Transverse colon (tissue), 4 donors: ENCODE data around the gene GOSR1. TPM values are rescaled to one million over a fixed set of nuclear protein-coding genes. Genes with fewer than 3 reads are reported as not detected.
"Not testable (repeated sequence)": the region's sequence is repeated elsewhere in the genome, so short reads cannot be mapped to it uniquely, and the experiment has no call there.

Experiments
- DNase-seq: peaks from one replicate; pipeline ENCODE4 v3.0.0-alpha.2; 2019
- H3K27ac ChIP-seq, 4 donors: fragments of 200-600 bp; sonication (generic); 2 replicates each; pipeline ENCODE4 v1.5.1; 2016 to 2018; ENCODE audit warnings: inconsistent platforms in 4 of 4
- H3K27me3 ChIP-seq: fragments of 200-600 bp; sonication (generic); 2 replicates; pipeline ENCODE4 v1.5.1; 2017; ENCODE audit warnings: inconsistent platforms
- H3K36me3 ChIP-seq, 4 donors: fragments of 200-600 bp; sonication (generic); 2 replicates each; pipeline ENCODE4 v1.5.1; 2017 to 2019; ENCODE audit warnings: inconsistent platforms in 4 of 4
- H3K4me1 ChIP-seq, 4 donors: fragments of 200-600 bp; sonication (generic); 2 replicates each; pipeline ENCODE4 v1.5.1; 2017 to 2020; ENCODE audit warnings: inconsistent platforms in 4 of 4
- H3K4me3 ChIP-seq, 4 donors: fragments of 200-600 bp; sonication (generic); 1 replicate in 1 of 4; 2 replicates in 3 of 4; pipeline versions ENCODE4 v1.5.1 to v1.6.1; 2017 to 2019; ENCODE audit warnings: inconsistent platforms in 4 of 4
- H3K9me3 ChIP-seq, 2 donors: fragments of 200-600 bp; sonication (generic); 2 replicates each; pipeline ENCODE4 v1.5.1; 2017 to 2019; ENCODE audit warnings: inconsistent platforms in 2 of 2
- CTCF ChIP-seq, 5 experiments: fragments of 200-600 bp in 3 of 5; fragments of 450-650 bp in 2 of 5; sonication (generic) in 3 of 5; IDR thresholded peaks; 1 replicate in 2 of 5; 2 replicates in 3 of 5; pipeline ENCODE4 v1.5.1; 2016 to 2017; ENCODE audit warnings: antibody characterized with exemption in 5 of 5, inconsistent platforms in 3 of 5, mild to moderate bottlenecking in 2 of 5, moderate library complexity in 1 of 5
- EP300 ChIP-seq: sonication (generic); formaldehyde crosslinking; IDR thresholded peaks from one replicate; pipeline ENCODE4 v1.6.1; 2017; ENCODE audit warnings: antibody characterized with exemption, low read depth
- POLR2A ChIP-seq: fragments of 450-650 bp; IDR thresholded peaks from one replicate; pipeline ENCODE4 v1.6.1; 2016; ENCODE audit warnings: antibody characterized with exemption, mild to moderate bottlenecking, moderate library complexity
- POLR2AphosphoS5 ChIP-seq, 3 donors: sonication (generic); formaldehyde crosslinking; IDR thresholded peaks; one replicate each; pipeline ENCODE4 v1.6.1; 2016; ENCODE audit warnings: antibody characterized with exemption in 3 of 3
- WGBS, 2 donors: methylation state at CpG; one replicate each; pipeline ENCODE4 v1.1.5; 2018; ENCODE audit warnings: low coverage in 1 of 2; 5-methylcytosine and 5-hydroxymethylcytosine counted together
- in situ Hi-C, 4 donors: fragments of 200-750 bp; cut with MboI; loops; one replicate each; pipeline versions ENCODE4 v1.15.0 to v1.15.1; 2017; ENCODE audit warnings: low sequenced_read_pairs in 3 of 4, low pct_ligation_motif_present in 1 of 4, low pct_unique_long_range_greater_than_20kb in 1 of 4
- intact Hi-C: fragments of 100-400 bp; cut with DNase I; formaldehyde crosslinking; loops from one replicate; pipeline ENCODE4 v1.15.1; 2023; ENCODE audit warnings: low total_unique reads
- total RNA-seq, 4 donors: library from RNA; depleted of rRNA; stranded (reverse); fragments of >200 nt; gene quantifications; one replicate each; pipeline ENCODE4 v1.1.0, GENCODE V29; 2016

Gene GOSR1
- total RNA-seq, 4 donors from 2014 or later = 27.3 to 56.1 (median 42.1) TPM

- Histone ChIP-seq H3K4me1 (no peaks in the 10 kb centered on the region), H3K36me3 (no peaks in the 10 kb centered on the region), H3K27me3 (no peaks in the 10 kb centered on the region), H3K4me3 (no peak overlapping the region), H3K27ac (no peak overlapping the region), H3K9me3 (no peaks in the 10 kb centered on the region)
- WGBS, 2 donors = 82% methylated on average over 8 of the region's 8 CpGs; no CpG with 5 or more reads in 1 of the 2 donors
- intact Hi-C loops (no loop called here), in situ Hi-C loops (no loop called here)
- no peak for TF ChIP-seq CTCF (IDR thresholded peaks at IDR 0.05)
- no peak for TF ChIP-seq EP300
- no peak for TF ChIP-seq POLR2AphosphoS5 (IDR thresholded peaks at IDR 0.05)
- TF ChIP-seq POLR2A = no peak
- no peak for DNase-seq
Observed at GRCh38 chr17:30568117-30568430, 90.9 kb downstream of the GOSR1 start.

- 74 to 78% methylated on average over 5 to 12 of the region's 12 CpGs for WGBS, 2 donors
- H3K9me3 ChIP-seq, H3K4me1 ChIP-seq, H3K36me3 ChIP-seq, in situ Hi-C loops, DNase-seq, H3K27ac ChIP-seq, H3K27me3 ChIP-seq, intact Hi-C loops, H3K4me3 ChIP-seq: not testable (repeated sequence)
Observed at GRCh38 chr17:30569531-30570175, 92.4 kb downstream of the GOSR1 start.

DNA sequence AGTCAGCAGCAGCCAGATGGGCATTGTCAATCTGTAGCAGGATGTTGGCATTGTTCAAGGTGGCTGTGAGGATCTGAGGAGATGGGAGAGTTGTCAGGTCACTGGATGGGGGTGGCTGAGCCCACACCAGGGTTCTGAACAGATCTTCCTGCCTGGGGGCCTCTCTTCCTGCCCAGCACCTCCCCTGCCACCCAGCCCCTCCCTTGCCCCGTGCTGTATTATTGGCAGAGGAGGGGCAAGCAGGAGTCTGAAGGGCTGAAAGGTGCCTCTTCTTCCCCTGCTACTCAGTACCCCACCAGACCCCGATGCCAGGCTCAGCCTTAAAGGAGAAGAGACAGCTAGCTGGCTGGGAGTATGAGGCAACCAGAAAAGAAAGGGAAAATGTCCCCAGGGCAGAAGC is 93.0 kb downstream of the GOSR1 start:
- TF ChIP-seq POLR2A (no peak), POLR2AphosphoS5 (IDR thresholded peaks at IDR 0.05) (no peak), CTCF (IDR thresholded peaks at IDR 0.05) (no peak), EP300 (no peak)
- Histone ChIP-seq H3K36me3 (no peaks in the 10 kb centered on the region), H3K27me3 (no peaks in the 10 kb centered on the region), H3K27ac (no peak overlapping the region), H3K4me3 (no peak overlapping the region), H3K4me1 (no peaks in the 10 kb centered on the region), H3K9me3 (no peaks in the 10 kb centered on the region)
- intact Hi-C loops = no loop called here
- in situ Hi-C loops = no loop called here
- 8% methylated on average over 2 of the region's 2 CpGs; no CpG with 5 or more reads in 1 of the 2 donors for WGBS, 2 donors
- DNase-seq = no peak

- 62% methylated on average over 9 of the region's 9 CpGs; no CpG with 5 or more reads in 1 of the 2 donors for WGBS, 2 donors
- no peak for TF ChIP-seq POLR2A
- no peak for TF ChIP-seq POLR2AphosphoS5 (IDR thresholded peaks at IDR 0.05)
- no peak for TF ChIP-seq CTCF (IDR thresholded peaks at IDR 0.05)
- TF ChIP-seq EP300 = no peak
- in situ Hi-C loops (no loop called here), intact Hi-C loops (no loop called here)
- no peaks in the 10 kb centered on the region for H3K27me3 ChIP-seq
- H3K9me3 ChIP-seq = no peaks in the 10 kb centered on the region
- H3K27ac ChIP-seq = no peak overlapping the region
- H3K4me3 ChIP-seq = no peak overlapping the region
- H3K4me1 ChIP-seq = no peaks in the 10 kb centered on the region
- no peaks in the 10 kb centered on the region for H3K36me3 ChIP-seq
- no peak for DNase-seq
Observed at GRCh38 chr17:30570596-30571265, 93.5 kb downstream of the GOSR1 start.

GRCh38 chr17:30571404-30571803 is 94.2 kb downstream of the GOSR1 start:
- intact Hi-C loops, H3K27me3 ChIP-seq, in situ Hi-C loops, H3K4me1 ChIP-seq, DNase-seq, H3K4me3 ChIP-seq, H3K27ac ChIP-seq, H3K36me3 ChIP-seq, H3K9me3 ChIP-seq: not testable (repeated sequence)
- WGBS, 2 donors = 81% methylated on average over 9 of the region's 14 CpGs; no CpG with 5 or more reads in 1 of the 2 donors
